Neutrophil (primary cell): ENCODE measurements around the gene RND1.

Experiments used
- H3K27ac ChIP-seq: fragments of 200-600 bp; sonication (generic); 2 replicates; pipeline ENCODE4 v1.5.1; 2016; ENCODE audit warnings: mild to moderate bottlenecking, moderate library complexity
- H3K27me3 ChIP-seq: fragments of 200-600 bp; sonication (generic); 2 replicates; pipeline ENCODE4 v1.6.0; 2016; ENCODE audit warnings: mild to moderate bottlenecking
- H3K36me3 ChIP-seq: fragments of 200-600 bp; sonication (generic); 2 replicates; pipeline ENCODE4 v1.5.1; 2017
- H3K4me1 ChIP-seq, 2 experiments: fragments of 200-600 bp in 1 of 2; sonication (generic) in 1 of 2; 1 replicate in 1 of 2; 2 replicates in 1 of 2; pipeline versions ENCODE4 v1.5.1 to v1.6.1; 2013 to 2016; ENCODE audit warnings: low read depth in 1 of 2, low read length in 1 of 2, mild to moderate bottlenecking in 1 of 2, moderate library complexity in 1 of 2; ENCODE audit not compliant: control insufficient read depth in 1 of 2, insufficient read depth in 1 of 2
- H3K4me3 ChIP-seq, 2 experiments: fragments of 200-600 bp in 1 of 2; sonication (generic) in 1 of 2; 1 replicate in 1 of 2; 2 replicates in 1 of 2; pipeline ENCODE4 v1.5.1; 2013 to 2016; ENCODE audit warnings: low read depth in 1 of 2, low read length in 1 of 2, mild to moderate bottlenecking in 1 of 2, moderate library complexity in 1 of 2
- H3K9me3 ChIP-seq: fragments of 200-600 bp; sonication (generic); 2 replicates; pipeline ENCODE4 v1.5.1; 2016
- CTCF ChIP-seq: fragments of 200-600 bp; sonication (generic); IDR thresholded peaks from 2 replicates; pipeline ENCODE4 v1.5.1; 2016; ENCODE audit warnings: antibody characterized with exemption

Gene RND1

GRCh38 chr12:48883305-48884161 lies 17.9 kb upstream of the RND1 start:
- Histone ChIP-seq H3K9me3 (no peaks in the 10 kb centered on the region), H3K36me3 (no peaks in the 10 kb centered on the region), H3K27me3 (peaks cover 65% of the 10 kb centered on the region), H3K27ac (no peak overlapping the region), H3K4me3 (no peak overlapping the region), H3K4me1 (no peaks in the 10 kb centered on the region)
- TF ChIP-seq CTCF = no peak

- Histone ChIP-seq H3K4me1 (no peaks in the 10 kb centered on the region), H3K27me3 (peaks cover 65% of the 10 kb centered on the region), H3K27ac (no peak overlapping the region), H3K36me3 (no peaks in the 10 kb centered on the region), H3K9me3 (no peaks in the 10 kb centered on the region), H3K4me3 (no peak overlapping the region)
- no peak for TF ChIP-seq CTCF
Observed at GRCh38 chr12:48882972-48883304, 17.3 kb upstream of the RND1 start.

- Histone ChIP-seq H3K4me1 (no peaks in the 10 kb centered on the region), H3K4me3 (no peak overlapping the region)
- TF ChIP-seq CTCF = no peak
Observed at GRCh38 chr12:48882315-48882687, 16.6 kb upstream of the RND1 start.

GRCh38 chr12:48881686-48882314 lies 16.1 kb upstream of the RND1 start:
- H3K4me3 ChIP-seq = no peak overlapping the region
- no peaks in the 10 kb centered on the region for H3K4me1 ChIP-seq
- TF ChIP-seq CTCF = no peak
- H3K9me3 ChIP-seq = no peaks in the 10 kb centered on the region
- no peak overlapping the region for H3K27ac ChIP-seq
- no peaks in the 10 kb centered on the region for H3K36me3 ChIP-seq
- H3K27me3 ChIP-seq = peaks cover 65% of the 10 kb centered on the region

More at GRCh38 chr12:48882315-48882687, 16.6 kb upstream of the RND1 start:
- H3K9me3 ChIP-seq = no peaks in the 10 kb centered on the region
- no peak overlapping the region for H3K27ac ChIP-seq
- H3K36me3 ChIP-seq = no peaks in the 10 kb centered on the region
- peaks cover 65% of the 10 kb centered on the region for H3K27me3 ChIP-seq

GRCh38 chr12:48880647-48881046 lies 15.0 kb upstream of the RND1 start:
- H3K4me1 ChIP-seq = no peaks in the 10 kb centered on the region
- no peaks in the 10 kb centered on the region for H3K36me3 ChIP-seq
- no peak overlapping the region for H3K27ac ChIP-seq
- H3K27me3 ChIP-seq = peaks cover 65% of the 10 kb centered on the region
- TF ChIP-seq CTCF = no peak
- H3K9me3 ChIP-seq = no peaks in the 10 kb centered on the region
- H3K4me3 ChIP-seq = no peak overlapping the region
